ENCODE data around the gene TMEM17. TPM values are rescaled to one million over a fixed set of nuclear protein-coding genes. Genes with fewer than 3 reads are reported as not detected.

TMEM17 gene
- total and polyA plus RNA-seq, 9 of the 15 experiments (the other 6 are each of a cell fraction or from before 2014, with no cell fraction given) = 0.58 to 2.2 (median 1.2) TPM

DNA sequence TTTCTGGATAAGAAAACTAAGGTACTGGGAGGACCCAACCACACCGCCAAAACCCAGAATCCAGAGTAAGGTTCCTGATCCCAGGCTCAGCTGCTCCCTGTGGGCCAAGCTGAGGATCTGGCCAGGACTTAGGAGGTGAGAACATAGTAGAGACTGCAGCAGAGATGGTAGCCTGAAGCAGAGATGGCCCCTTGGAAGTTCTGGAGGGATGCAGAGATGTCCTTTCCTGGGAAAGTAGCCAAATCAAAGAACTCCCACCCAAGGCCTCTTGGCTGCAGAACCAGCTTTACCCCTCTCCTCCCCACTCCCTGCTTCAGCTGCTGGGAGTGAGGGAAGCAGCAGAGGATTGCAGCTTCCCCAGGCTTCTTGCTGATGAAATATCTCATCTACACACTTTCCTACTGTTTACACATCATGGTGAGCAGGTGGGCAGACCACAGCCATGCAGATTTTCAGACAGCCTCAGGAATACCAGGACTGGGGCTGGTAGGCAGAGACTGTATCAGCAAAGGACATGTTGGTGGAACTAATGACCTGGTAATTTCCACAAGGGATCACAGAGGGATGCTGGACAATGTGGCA, 32.7 kb downstream of the TMEM17 start (continued):
- TF ChIP-seq ZBTB49 (CRISPR knock-in tag; IDR thresholded peaks at IDR 0.05; ENCODE audit: borderline replicate concordance) (no peak), RHOXF2B (CRISPR knock-in tag; conservative IDR thresholded peaks at IDR 0.05) (no peak), ZSCAN32 (CRISPR knock-in tag; IDR thresholded peaks at IDR 0.05) (no peak), ZNF512 (tag; IDR thresholded peaks at IDR 0.05) (no peak), ZNF79 (CRISPR knock-in tag; IDR thresholded peaks at IDR 0.05; ENCODE audit: low read depth) (no peak), ILF3 (IDR thresholded peaks at IDR 0.05; ENCODE audit: borderline replicate concordance) (no peak), TEAD1 (CRISPR knock-in tag; IDR thresholded peaks at IDR 0.05) (no peak), PHF21A (IDR thresholded peaks at IDR 0.05; ENCODE audit: borderline replicate concordance, low read depth) (no peak), ZHX1 (conservative IDR thresholded peaks at IDR 0.05; ENCODE audit: low read length) (no peak), ARNT (IDR thresholded peaks at IDR 0.05) (no peak)
- TF ChIP-seq, protein P1, sequence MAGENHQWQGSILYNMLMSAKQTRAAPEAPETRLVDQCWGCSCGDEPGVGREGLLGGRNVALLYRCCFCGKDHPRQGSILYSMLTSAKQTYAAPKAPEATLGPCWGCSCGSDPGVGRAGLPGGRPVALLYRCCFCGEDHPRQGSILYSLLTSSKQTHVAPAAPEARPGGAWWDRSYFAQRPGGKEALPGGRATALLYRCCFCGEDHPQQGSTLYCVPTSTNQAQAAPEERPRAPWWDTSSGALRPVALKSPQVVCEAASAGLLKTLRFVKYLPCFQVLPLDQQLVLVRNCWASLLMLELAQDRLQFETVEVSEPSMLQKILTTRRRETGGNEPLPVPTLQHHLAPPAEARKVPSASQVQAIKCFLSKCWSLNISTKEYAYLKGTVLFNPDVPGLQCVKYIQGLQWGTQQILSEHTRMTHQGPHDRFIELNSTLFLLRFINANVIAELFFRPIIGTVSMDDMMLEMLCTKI (IDR thresholded peaks at IDR 0.05; ENCODE audit: partially characterized antibody) = no peak
- TF ChIP-seq, protein P2, sequence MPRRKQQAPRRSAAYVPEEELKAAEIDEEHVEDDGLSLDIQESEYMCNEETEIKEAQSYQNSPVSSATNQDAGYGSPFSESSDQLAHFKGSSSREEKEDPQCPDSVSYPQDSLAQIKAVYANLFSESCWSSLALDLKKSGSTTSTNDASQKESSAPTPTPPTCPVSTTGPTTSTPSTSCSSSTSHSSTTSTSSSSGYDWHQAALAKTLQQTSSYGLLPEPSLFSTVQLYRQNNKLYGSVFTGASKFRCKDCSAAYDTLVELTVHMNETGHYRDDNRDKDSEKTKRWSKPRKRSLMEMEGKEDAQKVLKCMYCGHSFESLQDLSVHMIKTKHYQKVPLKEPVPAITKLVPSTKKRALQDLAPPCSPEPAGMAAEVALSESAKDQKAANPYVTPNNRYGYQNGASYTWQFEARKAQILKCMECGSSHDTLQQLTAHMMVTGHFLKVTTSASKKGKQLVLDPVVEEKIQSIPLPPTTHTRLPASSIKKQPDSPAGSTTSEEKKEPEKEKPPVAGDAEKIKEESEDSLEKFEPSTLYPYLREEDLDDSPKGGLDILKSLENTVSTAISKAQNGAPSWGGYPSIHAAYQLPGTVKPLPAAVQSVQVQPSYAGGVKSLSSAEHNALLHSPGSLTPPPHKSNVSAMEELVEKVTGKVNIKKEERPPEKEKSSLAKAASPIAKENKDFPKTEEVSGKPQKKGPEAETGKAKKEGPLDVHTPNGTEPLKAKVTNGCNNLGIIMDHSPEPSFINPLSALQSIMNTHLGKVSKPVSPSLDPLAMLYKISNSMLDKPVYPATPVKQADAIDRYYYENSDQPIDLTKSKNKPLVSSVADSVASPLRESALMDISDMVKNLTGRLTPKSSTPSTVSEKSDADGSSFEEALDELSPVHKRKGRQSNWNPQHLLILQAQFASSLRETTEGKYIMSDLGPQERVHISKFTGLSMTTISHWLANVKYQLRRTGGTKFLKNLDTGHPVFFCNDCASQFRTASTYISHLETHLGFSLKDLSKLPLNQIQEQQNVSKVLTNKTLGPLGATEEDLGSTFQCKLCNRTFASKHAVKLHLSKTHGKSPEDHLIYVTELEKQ (CRISPR knock-in tag; IDR thresholded peaks at IDR 0.05) = no peak
- TF ChIP-seq, protein P3, sequence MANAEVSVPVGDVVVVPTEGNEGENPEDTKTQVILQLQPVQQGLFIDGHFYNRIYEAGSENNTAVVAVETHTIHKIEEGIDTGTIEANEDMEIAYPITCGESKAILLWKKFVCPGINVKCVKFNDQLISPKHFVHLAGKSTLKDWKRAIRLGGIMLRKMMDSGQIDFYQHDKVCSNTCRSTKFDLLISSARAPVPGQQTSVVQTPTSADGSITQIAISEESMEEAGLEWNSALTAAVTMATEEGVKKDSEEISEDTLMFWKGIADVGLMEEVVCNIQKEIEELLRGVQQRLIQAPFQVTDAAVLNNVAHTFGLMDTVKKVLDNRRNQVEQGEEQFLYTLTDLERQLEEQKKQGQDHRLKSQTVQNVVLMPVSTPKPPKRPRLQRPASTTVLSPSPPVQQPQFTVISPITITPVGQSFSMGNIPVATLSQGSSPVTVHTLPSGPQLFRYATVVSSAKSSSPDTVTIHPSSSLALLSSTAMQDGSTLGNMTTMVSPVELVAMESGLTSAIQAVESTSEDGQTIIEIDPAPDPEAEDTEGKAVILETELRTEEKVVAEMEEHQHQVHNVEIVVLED (CRISPR knock-in tag; IDR thresholded peaks at IDR 0.05) = no peak
